H1 (cell line): ENCODE results near the gene ASAP2. TPM values are rescaled to one million over a fixed set of nuclear protein-coding genes. Genes with fewer than 3 reads are reported as not detected.

Source experiments
- CTCF ChIA-PET: fragments of 300-600 bp; sonication (Branson Sonifier 250); formaldehyde crosslinking; loops from one replicate; lab custom pipeline; 2021; ENCODE audit not compliant: partially characterized antibody; lab: Charles Lee
- POLR2A ChIA-PET: fragments of 300-600 bp; sonication (Branson Sonifier 250); formaldehyde crosslinking; loops from one replicate; lab custom pipeline; 2021; ENCODE audit warnings: inconsistent platforms; ENCODE audit not compliant: partially characterized antibody; lab: Charles Lee
- DNase-seq, 2 experiments: peaks; one replicate each; pipeline versions ENCODE4 v3.0.0 to v3.0.0-alpha.2; 2010 to 2022; ENCODE audit warnings: low spot score in 2 of 2, low read depth in 1 of 2, mixed read lengths in 1 of 2
- FAIRE-seq: peaks from 2 replicates; lab custom pipeline; 2011; peaks lifted over from hg19 to GRCh38; lab: Jason Lieb, UNC
- H2AFZ ChIP-seq: 2 replicates; pipeline ENCODE4 v1.8.1; 2012; ENCODE audit warnings: low read length, inconsistent platforms
- H2AK5ac ChIP-seq: 2 replicates; pipeline ENCODE4 v1.6.1; 2013; ENCODE audit warnings: low read depth, low read length
- H2BK120ac ChIP-seq: replicated peaks from 2 replicates; pipeline ENCODE3; 2013; ENCODE audit warnings: low read depth, low read length, inconsistent platforms
- H2BK12ac ChIP-seq: 2 replicates; pipeline ENCODE4 v1.6.1; 2013; ENCODE audit warnings: low read depth, low read length
- H2BK15ac ChIP-seq: 2 replicates; pipeline ENCODE4 v1.6.1; 2013; ENCODE audit warnings: low read length
- H2BK20ac ChIP-seq: 2 replicates; pipeline ENCODE4 v1.6.1; 2013; ENCODE audit warnings: low read length
- H2BK5ac ChIP-seq: 2 replicates; pipeline ENCODE4 v1.6.1; 2013; ENCODE audit warnings: low read depth, low read length
- H3K14ac ChIP-seq: 2 replicates; pipeline ENCODE4 v1.6.1; 2013; ENCODE audit warnings: inconsistent platforms; ENCODE audit not compliant: insufficient read length
- H3K18ac ChIP-seq: 2 replicates; pipeline ENCODE4 v1.6.1; 2013; ENCODE audit warnings: low read length; ENCODE audit errors: extremely low read depth
- H3K23ac ChIP-seq: 2 replicates; pipeline ENCODE4 v1.6.1; 2013; ENCODE audit warnings: inconsistent platforms; ENCODE audit not compliant: insufficient read length
- H3K23me2 ChIP-seq: 2 replicates; pipeline ENCODE4 v1.6.1; 2013; ENCODE audit warnings: low read depth, low read length
- H3K27ac ChIP-seq: 2 replicates; pipeline ENCODE4 v1.6.1; 2011; ENCODE audit warnings: low read depth, low read length, inconsistent platforms
- H3K27me3 ChIP-seq, 4 experiments: replicated peaks in 1 of 4; 1 replicate in 1 of 4; 2 replicates in 3 of 4; pipeline versions ENCODE4 v1.6.1 to v1.8.1; 2011 to 2013; ENCODE audit warnings: low read length in 3 of 4, mild to moderate bottlenecking in 3 of 4, inconsistent platforms in 2 of 4, mixed read lengths in 2 of 4, moderate library complexity in 1 of 4; ENCODE audit not compliant: control insufficient read depth in 3 of 4, insufficient read depth in 3 of 4; ENCODE audit errors: extremely low read depth in 1 of 4
- H3K36me3 ChIP-seq, 4 experiments: 2 replicates each; pipeline versions ENCODE4 v1.6.1 to v1.8.1; 2011 to 2013; ENCODE audit warnings: mild to moderate bottlenecking in 4 of 4, low read length in 3 of 4, moderate library complexity in 2 of 4, control low read depth in 1 of 4, inconsistent platforms in 1 of 4; ENCODE audit not compliant: insufficient read depth in 4 of 4, control insufficient read depth in 2 of 4
- H3K4ac ChIP-seq: replicated peaks from 2 replicates; pipeline ENCODE3; 2013; ENCODE audit warnings: low read length, low read depth, mixed read lengths, inconsistent platforms; ENCODE audit not compliant: insufficient read length
- H3K4me1 ChIP-seq, 4 experiments: replicated peaks in 1 of 4; 1 replicate in 1 of 4; 2 replicates in 3 of 4; pipeline versions ENCODE4 v1.6.1 to v1.8.1; 2011 to 2013; ENCODE audit warnings: low read length in 3 of 4, inconsistent platforms in 2 of 4, mixed read lengths in 1 of 4; ENCODE audit not compliant: insufficient read depth in 4 of 4, control insufficient read depth in 3 of 4
- H3K4me2 ChIP-seq, 2 experiments: 2 replicates each; pipeline versions ENCODE4 v1.6.1 to v1.8.1; 2011 to 2013; ENCODE audit warnings: low read depth in 2 of 2, low read length in 2 of 2, control low read depth in 1 of 2, inconsistent platforms in 1 of 2, mild to moderate bottlenecking in 1 of 2; ENCODE audit not compliant: insufficient read depth in 1 of 2
- H3K4me3 ChIP-seq, 4 experiments: fragments of 200-600, 300-600 bp in 1 of 4; sonication (generic), shearing (Covaris generic), sonication (Bioruptor Twin) in 1 of 4; 2 replicates each; pipeline versions ENCODE4 v1.5.1 to v1.8.1; 2011 to 2016; ENCODE audit warnings: low read length in 4 of 4, low read depth in 3 of 4, control low read depth in 2 of 4, inconsistent platforms in 2 of 4, mild to moderate bottlenecking in 2 of 4, mixed read lengths in 1 of 4, moderate library complexity in 1 of 4; ENCODE audit not compliant: insufficient read depth in 2 of 4; ENCODE audit errors: extremely low read depth in 1 of 4
- H3K56ac ChIP-seq: replicated peaks from 2 replicates; pipeline ENCODE3; 2013; ENCODE audit warnings: low read depth, mild to moderate bottlenecking, mixed read lengths, low read length, inconsistent platforms; ENCODE audit not compliant: insufficient read length
- H3K79me1 ChIP-seq: 2 replicates; pipeline ENCODE4 v1.6.1; 2013; ENCODE audit warnings: low read depth, low read length, control low read depth
- H3K79me2 ChIP-seq, 2 experiments: 2 replicates each; pipeline versions ENCODE4 v1.6.1 to v1.8.1; 2012 to 2013; ENCODE audit warnings: low read length in 2 of 2, mild to moderate bottlenecking in 2 of 2, inconsistent platforms in 1 of 2; ENCODE audit not compliant: insufficient read depth in 2 of 2, control insufficient read depth in 1 of 2
- H3K9ac ChIP-seq, 4 experiments: replicated peaks in 1 of 4; 1 replicate in 1 of 4; 2 replicates in 3 of 4; pipeline versions ENCODE4 v1.6.1 to v1.8.1; 2011 to 2013; ENCODE audit warnings: low read depth in 3 of 4, low read length in 3 of 4, control low read depth in 2 of 4, mild to moderate bottlenecking in 2 of 4, moderate library complexity in 2 of 4, inconsistent platforms in 1 of 4; ENCODE audit errors: extremely low read depth in 1 of 4
- H3K9me3 ChIP-seq, 2 experiments: 2 replicates each; pipeline versions ENCODE4 v1.6.1 to v1.8.1; 2012 to 2013; ENCODE audit warnings: mild to moderate bottlenecking in 2 of 2, moderate library complexity in 2 of 2, control low read depth in 1 of 2, inconsistent platforms in 1 of 2, low read depth in 1 of 2, low read length in 1 of 2, mixed read lengths in 1 of 2; ENCODE audit not compliant: insufficient read depth in 2 of 2
- H4K20me1 ChIP-seq, 2 experiments: replicated peaks in 1 of 2; 2 replicates each; pipeline versions ENCODE3 to v1.8.1; 2011 to 2013; ENCODE audit warnings: inconsistent platforms in 2 of 2, low read length in 2 of 2, mild to moderate bottlenecking in 1 of 2; ENCODE audit not compliant: insufficient read depth in 2 of 2, control insufficient read depth in 1 of 2
- H4K5ac ChIP-seq: 2 replicates; pipeline ENCODE4 v1.6.1; 2013; ENCODE audit warnings: low read length, low read depth, mixed read lengths, inconsistent platforms; ENCODE audit not compliant: insufficient read length
- H4K8ac ChIP-seq: 2 replicates; pipeline ENCODE4 v1.8.0; 2013; ENCODE audit warnings: mild to moderate bottlenecking, moderate library complexity, low read length, inconsistent platforms; ENCODE audit not compliant: insufficient read depth; ENCODE audit errors: extremely low read depth
- H4K91ac ChIP-seq: replicated peaks from 2 replicates; pipeline ENCODE3; 2013; ENCODE audit warnings: low read length, mixed read lengths, inconsistent platforms; ENCODE audit not compliant: insufficient read length
- BCL11A ChIP-seq, 2 experiments: IDR thresholded peaks; one replicate each; pipeline ENCODE4 v1.6.1; 2011; ENCODE audit warnings: low read depth in 2 of 2, low read length in 2 of 2, mild to moderate bottlenecking in 2 of 2
- CHD1 ChIP-seq: IDR thresholded peaks from 2 replicates; pipeline ENCODE4 v1.6.1; 2012; ENCODE audit warnings: low read depth, low read length, improper control_type of control experiment
- CREB1 ChIP-seq: IDR thresholded peaks from 2 replicates; pipeline ENCODE4 v1.6.1; 2012; ENCODE audit warnings: inconsistent platforms
- HDAC2 ChIP-seq, 2 experiments: fragments of 300-600 bp in 1 of 2; sonication (generic) in 1 of 2; IDR thresholded peaks; 2 replicates each; pipeline ENCODE4 v1.6.1; 2011 to 2012; ENCODE audit warnings: low read depth in 2 of 2, low read length in 2 of 2, mild to moderate bottlenecking in 2 of 2, moderate library complexity in 2 of 2, borderline replicate concordance in 1 of 2, inconsistent platforms in 1 of 2
- JUN ChIP-seq: IDR thresholded peaks from 2 replicates; pipeline ENCODE4 v1.6.1; 2011; ENCODE audit warnings: low read depth, mild to moderate bottlenecking, improper control_type of control experiment, low read length
- POLR2A ChIP-seq, 2 experiments: IDR thresholded peaks; 1 replicate in 1 of 2; 2 replicates in 1 of 2; pipeline ENCODE4 v1.6.1; 2011; ENCODE audit warnings: low read depth in 2 of 2, low read length in 2 of 2, mild to moderate bottlenecking in 2 of 2; ENCODE audit errors: control extremely low read depth in 1 of 2
- RAD21 ChIP-seq, 2 experiments: IDR thresholded peaks in 1 of 2; conservative IDR thresholded peaks in 1 of 2; 2 replicates each; pipeline ENCODE4 v1.6.1; 2011; ENCODE audit warnings: low read depth in 2 of 2, low read length in 2 of 2, improper control_type of control experiment in 1 of 2, inconsistent platforms in 1 of 2, mild to moderate bottlenecking in 1 of 2, moderate library complexity in 1 of 2
- RBBP5 ChIP-seq: IDR thresholded peaks from 2 replicates; pipeline ENCODE4 v1.7.1; 2012; ENCODE audit warnings: low read depth, mild to moderate bottlenecking, inconsistent platforms, low read length, moderate library complexity, borderline replicate concordance
- RFX5 ChIP-seq: IDR thresholded peaks from 2 replicates; pipeline ENCODE4 v1.6.1; 2011; ENCODE audit warnings: low read depth, low read length, improper control_type of control experiment, borderline replicate concordance
- SIN3A ChIP-seq, 2 experiments: IDR thresholded peaks in 1 of 2; conservative IDR thresholded peaks in 1 of 2; 2 replicates each; pipeline ENCODE4 v1.6.1; 2011 to 2012; ENCODE audit warnings: low read length in 2 of 2, improper control_type of control experiment in 1 of 2, low read depth in 1 of 2, mild to moderate bottlenecking in 1 of 2
- TAF7 ChIP-seq: optimal IDR thresholded peaks from 2 replicates; pipeline ENCODE3; 2011; ENCODE audit warnings: low read depth, mild to moderate bottlenecking, inconsistent platforms, low read length, moderate library complexity, borderline replicate concordance
- WGBS, 2 experiments: shearing (Covaris generic) in 1 of 2; methylation state at CpG; one replicate each; pipeline versions ENCODE4 v1.1.6 to v1.1.7; 2013 to 2015; ENCODE audit warnings: low lambda C conversion rate in 2 of 2, mixed read lengths in 2 of 2, inconsistent platforms in 1 of 2, low coverage in 1 of 2, missing lambda C conversion rate in 1 of 2; ENCODE audit not compliant: insufficient replicate concordance in 2 of 2, insufficient coverage in 1 of 2, insufficient read length in 1 of 2; ENCODE audit errors: extremely low coverage in 1 of 2, missing lambda C conversion rate in 1 of 2; 5-methylcytosine and 5-hydroxymethylcytosine counted together
- polyA plus RNA-seq, 7 experiments: library from polyadenylated mRNA; depleted of rRNA in 3 of 7; stranded (reverse) in 5 of 7; unstranded in 2 of 7; fragments of >200 nt in 5 of 7; fragments of 200-250 nt in 2 of 7; gene quantifications; 1 replicate in 5 of 7; 2 replicates in 1 of 7; 4 replicates in 1 of 7; pipeline versions ENCODE4 v1.2.1 to v1.2.3, GENCODE V29; 2011 to 2013; ENCODE audit warnings: missing spikeins in 2 of 7, mixed read lengths in 2 of 7
- total RNA-seq: library from RNA; stranded (reverse); fragmentation: NEBNext Ultra II Directional; extraction: Animal tissue kit (Norgen Biotek cat#: 25700); gene quantifications from 2 replicates; pipeline ENCODE4 v1.2.1, GENCODE V29; 2021
- TF ChIP-seq, protein P1 (sequence below): IDR thresholded peaks from 2 replicates; pipeline ENCODE4 v1.6.1; 2012; ENCODE audit warnings: inconsistent platforms

The ASAP2 gene
- total and polyA plus RNA-seq, 2 of the 8 experiments (the other 6 are each of a cell fraction or from before 2014, with no cell fraction given): 10.2 to 18.7 TPM

DNA sequence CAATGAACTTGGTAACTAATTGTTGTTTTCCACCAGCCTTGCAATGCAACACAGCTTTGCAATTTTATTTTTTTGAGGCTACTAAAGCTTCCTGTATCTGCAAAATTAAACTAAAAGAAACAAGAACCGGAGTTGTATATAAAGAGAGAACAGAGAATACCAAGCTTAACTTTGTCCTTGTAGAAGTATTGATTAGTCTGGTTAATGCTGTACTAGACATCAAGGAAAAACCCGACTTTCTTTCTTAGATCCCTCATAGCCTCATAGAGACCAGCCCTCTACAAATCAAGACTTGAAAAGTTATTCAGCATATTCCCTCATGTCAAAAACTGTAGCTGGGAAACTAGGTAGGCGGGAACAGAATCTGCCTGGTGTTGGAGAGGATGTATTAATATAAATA, 1.7 kb upstream of the ASAP2 start:
- Histone ChIP-seq H3K79me1 (no peaks in the 10 kb centered on the region), H3K4me1 (peaks cover 0 to 6% (median 3%) of the 10 kb centered on the region in 4 experiments; a peak in 4 of 7 replicates), H3K23me2 (peaks cover 4% of the 10 kb centered on the region; the same call in 1 of the 2 replicates), H3K79me2 (peaks cover 0 to 12% of the 10 kb centered on the region in 2 experiments; a peak in 2 of 4 replicates), H3K36me3 (no peaks in the 10 kb centered on the region), H3K56ac (no peak overlapping the region), H4K91ac (no peak overlapping the region), H4K8ac (no peak overlapping the region), H2AK5ac (no peak overlapping the region), H3K23ac (no peak overlapping the region), H3K9ac (no peak overlapping the region), H3K27me3 (peaks cover 0 to 6% (median 3%) of the 10 kb centered on the region in 4 experiments; a peak in 3 of 7 replicates), H2BK5ac (no peak overlapping the region), H3K14ac (no peak overlapping the region), H3K4me2 (no peak overlapping the region; a peak in 1 of 4 replicates), H3K4ac (no peak overlapping the region), H3K27ac (no peak overlapping the region), H2BK15ac (no peak overlapping the region), H2BK12ac (no peak overlapping the region), H4K20me1 (peaks cover 5 to 7% of the 10 kb centered on the region in 2 experiments), H2BK120ac (no peak overlapping the region), H2BK20ac (no peak overlapping the region), H3K4me3 (no peak overlapping the region), H4K5ac (no peak overlapping the region), H3K9me3 (no peaks in the 10 kb centered on the region), H2AFZ (no peak overlapping the region), H3K18ac (no peak overlapping the region)
- DNase-seq (no peak), FAIRE-seq (no peak)
- ChIA-PET POLR2A (interaction anchor here (0.7 to 1.4 kb wide), 2 partner anchors 62 to 66 kb away, joined by 3 to 7 read pairs; no protein-coding TSS in a partner anchor), CTCF (interaction anchor here (0.9 to 2.6 kb wide), 18 partner anchors 11 to 211 kb away, joined by 3 to 13 read pairs (median 4); no protein-coding TSS in a partner anchor)
- WGBS, 2 experiments: 85% methylated on average over 3 of the region's 3 CpGs; no CpG with 5 or more reads in 1 of the 2 experiments
- TF ChIP-seq TAF7 (no peak), RBBP5 (no peak), CREB1 (no peak), POLR2A (IDR thresholded peaks at IDR 0.05; ENCODE audit: control extremely low read depth in 1 of 2, low read depth in 2 of 2, low read length in 2 of 2) (no peak), RAD21 (IDR thresholded peaks at IDR 0.05 in 1 of 2, conservative IDR thresholded peaks at IDR 0.05 in 1 of 2; ENCODE audit: low read depth in 2 of 2, low read length in 2 of 2) (no peak), SIN3A (conservative IDR thresholded peaks at IDR 0.05 in 1 of 2, IDR thresholded peaks at IDR 0.05 in 1 of 2; ENCODE audit: low read depth in 1 of 2, low read length in 2 of 2) (no peak), RFX5 (no peak), BCL11A (IDR thresholded peaks at IDR 0.05; ENCODE audit: low read depth in 2 of 2, low read length in 2 of 2) (no peak), HDAC2 (IDR thresholded peaks at IDR 0.05; ENCODE audit: borderline replicate concordance in 1 of 2, low read depth in 2 of 2, low read length in 2 of 2) (no peak), JUN (no peak), CHD1 (no peak)
- TF ChIP-seq, protein P1, sequence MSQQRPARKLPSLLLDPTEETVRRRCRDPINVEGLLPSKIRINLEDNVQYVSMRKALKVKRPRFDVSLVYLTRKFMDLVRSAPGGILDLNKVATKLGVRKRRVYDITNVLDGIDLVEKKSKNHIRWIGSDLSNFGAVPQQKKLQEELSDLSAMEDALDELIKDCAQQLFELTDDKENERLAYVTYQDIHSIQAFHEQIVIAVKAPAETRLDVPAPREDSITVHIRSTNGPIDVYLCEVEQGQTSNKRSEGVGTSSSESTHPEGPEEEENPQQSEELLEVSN: no peak
